H1 (cell line): ENCODE measurements around the gene DOCK6.
"Not testable (repeated sequence)": the region's sequence is repeated elsewhere in the genome, so short reads cannot be mapped to it uniquely, and the experiment has no call there.

Experiments used
- CREB1 ChIP-seq: IDR thresholded peaks from 2 replicates; pipeline ENCODE4 v1.6.1; 2012; ENCODE audit warnings: inconsistent platforms
- HDAC2 ChIP-seq, 2 experiments: fragments of 300-600 bp in 1 of 2; sonication (generic) in 1 of 2; IDR thresholded peaks; 2 replicates each; pipeline ENCODE4 v1.6.1; 2011 to 2012; ENCODE audit warnings: low read depth in 2 of 2, low read length in 2 of 2, mild to moderate bottlenecking in 2 of 2, moderate library complexity in 2 of 2, borderline replicate concordance in 1 of 2, inconsistent platforms in 1 of 2
- JUND ChIP-seq: IDR thresholded peaks from 2 replicates; pipeline ENCODE4 v1.6.1; 2011; ENCODE audit warnings: mild to moderate bottlenecking, improper control_type of control experiment, low read length
- KDM1A ChIP-seq: fragments of 200-600, 300-600 bp; sonication (generic); IDR thresholded peaks from 2 replicates; pipeline ENCODE4 v1.7.1; 2016; ENCODE audit warnings: mild to moderate bottlenecking, low read length, borderline replicate concordance
- NRF1 ChIP-seq: IDR thresholded peaks from 2 replicates; pipeline ENCODE4 v1.6.1; 2011; ENCODE audit warnings: mild to moderate bottlenecking, low read depth, low read length, improper control_type of control experiment
- POLR2A ChIP-seq, 2 experiments: IDR thresholded peaks; 1 replicate in 1 of 2; 2 replicates in 1 of 2; pipeline ENCODE4 v1.6.1; 2011; ENCODE audit warnings: low read depth in 2 of 2, low read length in 2 of 2, mild to moderate bottlenecking in 2 of 2; ENCODE audit errors: control extremely low read depth in 1 of 2
- POLR2AphosphoS5 ChIP-seq: IDR thresholded peaks from 2 replicates; pipeline ENCODE4 v1.6.1; 2011; ENCODE audit warnings: low read depth, low read length
- RBBP5 ChIP-seq: IDR thresholded peaks from 2 replicates; pipeline ENCODE4 v1.7.1; 2012; ENCODE audit warnings: low read depth, mild to moderate bottlenecking, inconsistent platforms, low read length, moderate library complexity, borderline replicate concordance
- TF ChIP-seq, protein P1 (sequence below), 3 experiments: IDR thresholded peaks; 1 replicate in 2 of 3; 2 replicates in 1 of 3; pipeline versions ENCODE4 v1.5.1 to v1.6.1; 2011; ENCODE audit warnings: low read length in 3 of 3, mild to moderate bottlenecking in 3 of 3, inconsistent platforms in 2 of 3, low read depth in 1 of 3, moderate library complexity in 1 of 3; ENCODE audit not compliant: insufficient read depth in 1 of 3; ENCODE audit errors: control extremely low read depth in 1 of 3
- TF ChIP-seq, protein P2 (sequence below): IDR thresholded peaks from 2 replicates; pipeline ENCODE4 v1.6.1; 2011; ENCODE audit warnings: low read depth, mild to moderate bottlenecking, low read length; ENCODE audit not compliant: insufficient read depth
- TF ChIP-seq, protein P3 (sequence below): IDR thresholded peaks from 2 replicates; pipeline ENCODE4 v1.6.1; 2012; ENCODE audit warnings: inconsistent platforms

- not testable (repeated sequence) for TF ChIP-seq CREB1; RBBP5; JUND; HDAC2 (IDR thresholded peaks at IDR 0.05; ENCODE audit: borderline replicate concordance in 1 of 2, low read depth in 2 of 2, low read length in 2 of 2); POLR2A (IDR thresholded peaks at IDR 0.05; ENCODE audit: control extremely low read depth in 1 of 2, low read depth in 2 of 2, low read length in 2 of 2); POLR2AphosphoS5; KDM1A; NRF1
- TF ChIP-seq, protein P1, sequence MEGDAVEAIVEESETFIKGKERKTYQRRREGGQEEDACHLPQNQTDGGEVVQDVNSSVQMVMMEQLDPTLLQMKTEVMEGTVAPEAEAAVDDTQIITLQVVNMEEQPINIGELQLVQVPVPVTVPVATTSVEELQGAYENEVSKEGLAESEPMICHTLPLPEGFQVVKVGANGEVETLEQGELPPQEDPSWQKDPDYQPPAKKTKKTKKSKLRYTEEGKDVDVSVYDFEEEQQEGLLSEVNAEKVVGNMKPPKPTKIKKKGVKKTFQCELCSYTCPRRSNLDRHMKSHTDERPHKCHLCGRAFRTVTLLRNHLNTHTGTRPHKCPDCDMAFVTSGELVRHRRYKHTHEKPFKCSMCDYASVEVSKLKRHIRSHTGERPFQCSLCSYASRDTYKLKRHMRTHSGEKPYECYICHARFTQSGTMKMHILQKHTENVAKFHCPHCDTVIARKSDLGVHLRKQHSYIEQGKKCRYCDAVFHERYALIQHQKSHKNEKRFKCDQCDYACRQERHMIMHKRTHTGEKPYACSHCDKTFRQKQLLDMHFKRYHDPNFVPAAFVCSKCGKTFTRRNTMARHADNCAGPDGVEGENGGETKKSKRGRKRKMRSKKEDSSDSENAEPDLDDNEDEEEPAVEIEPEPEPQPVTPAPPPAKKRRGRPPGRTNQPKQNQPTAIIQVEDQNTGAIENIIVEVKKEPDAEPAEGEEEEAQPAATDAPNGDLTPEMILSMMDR (IDR thresholded peaks at IDR 0.05; ENCODE audit: control extremely low read depth in 1 of 3, insufficient read depth in 1 of 3, low read depth in 1 of 3, low read length in 3 of 3) = not testable (repeated sequence)
- TF ChIP-seq, protein P2, sequence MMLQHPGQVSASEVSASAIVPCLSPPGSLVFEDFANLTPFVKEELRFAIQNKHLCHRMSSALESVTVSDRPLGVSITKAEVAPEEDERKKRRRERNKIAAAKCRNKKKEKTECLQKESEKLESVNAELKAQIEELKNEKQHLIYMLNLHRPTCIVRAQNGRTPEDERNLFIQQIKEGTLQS = not testable (repeated sequence)
- TF ChIP-seq, protein P3, sequence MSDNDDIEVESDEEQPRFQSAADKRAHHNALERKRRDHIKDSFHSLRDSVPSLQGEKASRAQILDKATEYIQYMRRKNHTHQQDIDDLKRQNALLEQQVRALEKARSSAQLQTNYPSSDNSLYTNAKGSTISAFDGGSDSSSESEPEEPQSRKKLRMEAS = not testable (repeated sequence)
Measured at GRCh38 chr19:11179145-11179465, 83.2 kb downstream of the DOCK6 start.
